HG03342 (cell line): ENCODE results near the gene PMEPA1.
"Not testable (repeated sequence)": the region's sequence is repeated elsewhere in the genome, so short reads cannot be mapped to it uniquely, and the experiment has no call there.

ENCODE experiments used
- ATAC-seq: cut with Tn5 transposase; IDR thresholded peaks from one replicate; pipeline ENCODE4 v1.9.1; 2021; ENCODE audit warnings: mild to moderate bottlenecking, moderate library complexity; ENCODE audit not compliant: unreplicated experiment

PMEPA1 gene

DNA sequence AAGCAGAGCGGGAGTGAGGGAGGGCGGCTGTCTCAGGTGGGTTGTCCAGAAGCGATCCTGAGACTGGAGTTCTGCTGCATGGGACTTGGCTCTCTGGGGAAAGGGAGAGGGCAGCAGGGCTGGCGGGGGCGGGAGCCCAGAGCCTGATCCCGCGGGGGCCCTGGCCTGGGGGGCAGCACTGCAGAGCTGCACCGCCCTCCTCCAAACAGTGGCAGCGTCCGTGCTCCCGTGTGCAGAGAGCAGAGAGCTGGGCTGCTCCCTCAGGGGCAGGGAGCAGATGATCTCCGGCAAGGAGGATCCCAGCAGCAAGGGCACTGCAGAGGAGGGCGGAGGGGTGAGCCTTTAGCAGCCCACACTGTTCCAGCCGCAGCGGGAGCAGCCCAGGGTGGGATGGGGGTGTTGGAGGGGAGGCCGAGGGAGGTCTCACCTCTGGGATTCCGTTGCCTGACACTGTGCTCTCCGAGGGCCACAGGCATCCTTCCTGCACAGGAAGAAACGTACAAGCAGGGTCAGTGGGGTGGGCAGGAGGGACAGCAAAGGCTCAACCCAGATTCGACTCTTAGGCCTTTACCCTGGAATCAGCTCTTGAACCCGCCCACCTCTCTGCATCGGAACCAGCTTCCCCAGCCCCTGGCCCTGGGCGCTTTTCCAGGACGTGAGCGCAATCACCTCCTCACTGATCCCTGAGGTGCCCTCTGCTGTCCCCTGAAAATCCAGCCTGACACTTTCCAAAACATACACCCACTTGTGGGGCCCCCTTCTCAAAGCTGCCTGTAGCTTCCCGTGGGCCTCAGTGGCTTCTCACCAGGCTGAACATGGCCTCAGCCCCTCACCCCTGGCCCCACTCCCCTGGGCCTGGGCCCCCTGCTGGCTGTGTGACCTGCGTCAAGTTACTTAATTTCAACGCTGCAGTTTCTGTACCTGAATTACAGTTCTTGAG, 56.9 kb downstream of the PMEPA1 start:
- no peak for ATAC-seq

DNA sequence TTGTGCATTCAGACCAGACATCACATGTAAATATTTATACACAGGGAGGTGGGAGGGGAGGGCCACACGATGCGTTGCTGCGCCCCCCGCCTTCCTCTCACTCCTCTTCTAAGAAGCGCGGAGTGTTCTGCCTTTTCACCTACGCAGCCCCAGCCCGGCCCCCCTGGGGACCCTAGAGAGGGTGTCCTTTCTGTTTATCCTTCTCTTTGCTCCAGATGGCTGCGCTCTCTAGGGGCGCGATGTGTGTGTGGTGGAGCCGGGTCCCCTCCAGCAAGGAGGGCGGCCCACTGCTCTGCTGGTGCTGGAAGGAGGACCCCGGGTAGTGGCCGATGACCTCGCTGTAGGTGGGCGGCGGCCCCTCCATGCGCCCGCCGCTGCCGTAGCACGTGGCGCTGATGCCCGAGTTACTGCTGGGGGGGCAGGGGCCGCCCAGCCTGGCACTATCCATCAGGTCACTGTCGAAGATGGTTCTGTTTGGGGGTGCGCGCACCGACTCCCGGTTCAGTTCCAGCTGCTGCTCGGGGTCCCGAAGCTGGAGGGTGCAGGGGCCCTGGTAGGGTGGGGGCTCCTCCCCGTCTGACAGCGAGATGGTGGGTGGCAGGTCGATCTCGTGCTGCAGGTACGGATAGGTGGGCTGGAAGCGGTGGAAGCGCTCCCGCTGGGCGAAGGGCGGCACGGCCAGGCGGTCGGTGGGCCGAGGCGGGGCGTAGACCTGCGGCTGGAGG, 57.8 kb downstream of the PMEPA1 start:
- ATAC-seq, result no peak

DNA sequence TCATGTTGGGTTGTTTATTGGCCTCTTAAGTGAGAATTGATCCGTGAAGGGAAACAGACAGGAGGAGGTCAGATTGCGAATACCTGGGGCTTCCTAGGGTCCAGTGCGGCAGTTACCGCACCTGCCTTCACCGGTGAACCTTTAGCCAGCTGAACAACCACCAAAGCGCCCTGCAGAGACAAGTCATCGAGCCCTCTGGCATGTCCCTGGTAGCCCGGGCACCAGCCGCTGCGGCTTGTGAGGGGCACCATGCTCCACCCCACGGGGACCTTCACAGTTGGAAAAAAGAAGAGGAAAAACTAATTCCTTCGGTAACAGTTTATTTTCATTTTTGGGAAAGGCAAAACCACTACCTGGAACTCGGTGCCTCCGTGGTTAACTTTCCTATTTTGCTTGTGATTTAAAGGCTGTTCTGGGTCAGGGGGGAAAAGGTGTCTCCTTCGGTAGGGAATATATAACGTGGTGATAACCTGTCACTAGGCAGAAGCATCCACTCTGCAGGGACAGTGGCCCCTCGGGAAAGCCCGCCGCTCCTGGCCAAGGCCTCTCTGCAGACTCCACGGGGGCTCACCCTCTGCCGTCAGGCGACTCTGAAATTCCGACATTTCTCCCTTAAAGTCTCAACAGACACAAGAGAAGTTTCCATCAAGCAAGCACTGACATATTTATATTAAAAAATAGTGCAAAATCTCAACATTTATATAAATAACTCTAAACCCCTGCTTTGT, 58.9 kb downstream of the PMEPA1 start:
- ATAC-seq, result no peak

DNA sequence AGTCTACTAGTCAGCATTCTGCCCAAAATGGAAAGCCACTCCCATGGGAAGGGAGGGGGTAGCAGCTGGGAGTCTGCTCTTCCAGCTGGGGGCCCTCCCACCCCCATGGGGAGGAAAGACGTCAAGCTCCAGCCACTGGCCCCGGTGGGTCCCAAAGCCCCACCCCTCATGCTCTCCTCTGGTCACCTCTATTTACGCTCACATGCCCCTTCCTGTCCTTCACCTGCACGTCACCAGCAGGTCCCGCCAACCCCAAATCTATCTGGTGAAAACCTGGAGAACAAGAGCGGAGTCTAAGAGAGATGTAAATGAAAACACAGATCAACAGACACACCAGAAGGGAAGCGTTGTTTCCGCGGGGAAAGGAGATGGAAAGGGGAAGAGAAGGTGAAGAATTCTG, 59.5 kb downstream of the PMEPA1 start:
- ATAC-seq, result no peak

DNA sequence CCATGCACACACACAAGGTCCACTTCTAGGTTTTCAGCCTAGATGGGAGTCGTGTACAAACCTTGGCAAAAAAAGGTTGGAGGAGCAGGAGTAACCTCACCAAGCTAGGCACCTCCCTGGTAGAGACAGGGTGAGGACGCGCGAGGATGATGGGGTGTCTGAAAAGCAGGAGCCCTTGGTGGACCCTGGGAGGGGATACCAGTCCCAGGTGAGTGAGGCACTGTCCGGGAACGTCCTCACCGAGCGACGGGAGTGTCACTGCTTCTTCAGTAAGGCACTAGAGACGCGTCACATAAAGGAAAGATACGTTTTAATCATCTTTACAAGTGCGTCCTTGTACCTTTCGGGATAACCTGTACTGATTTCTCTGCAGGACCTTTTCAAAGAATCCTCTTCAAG, 60.2 kb downstream of the PMEPA1 start:
- ATAC-seq, result no peak

DNA sequence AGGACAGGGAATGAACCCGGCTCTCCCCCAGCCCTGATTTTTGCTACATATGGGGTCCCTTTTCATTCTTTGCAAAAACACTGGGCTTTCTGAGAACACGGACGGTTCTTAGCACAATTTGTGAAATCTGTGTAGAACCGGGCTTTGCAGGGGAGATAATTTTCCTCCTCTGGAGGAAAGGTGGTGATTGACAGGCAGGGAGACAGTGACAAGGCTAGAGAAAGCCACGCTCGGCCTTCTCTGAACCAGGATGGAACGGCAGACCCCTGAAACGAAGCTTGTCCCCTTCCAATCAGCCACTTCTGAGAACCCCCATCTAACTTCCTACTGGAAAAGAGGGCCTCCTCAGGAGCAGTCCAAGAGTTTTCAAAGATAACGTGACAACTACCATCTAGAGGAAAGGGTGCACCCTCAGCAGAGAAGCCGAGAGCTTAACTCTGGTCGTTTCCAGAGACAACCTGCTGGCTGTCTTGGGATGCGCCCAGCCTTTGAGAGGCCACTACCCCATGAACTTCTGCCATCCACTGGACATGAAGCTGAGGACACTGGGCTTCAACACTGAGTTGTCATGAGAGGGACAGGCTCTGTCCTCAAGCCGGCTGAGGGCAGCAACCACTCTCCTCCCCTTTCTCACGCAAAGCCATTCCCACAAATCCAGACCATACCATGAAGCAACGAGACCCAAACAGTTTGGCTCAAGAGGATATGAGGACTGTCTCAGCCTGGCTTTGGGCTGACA, 60.8 kb downstream of the PMEPA1 start:
- ATAC-seq, result no peak

DNA sequence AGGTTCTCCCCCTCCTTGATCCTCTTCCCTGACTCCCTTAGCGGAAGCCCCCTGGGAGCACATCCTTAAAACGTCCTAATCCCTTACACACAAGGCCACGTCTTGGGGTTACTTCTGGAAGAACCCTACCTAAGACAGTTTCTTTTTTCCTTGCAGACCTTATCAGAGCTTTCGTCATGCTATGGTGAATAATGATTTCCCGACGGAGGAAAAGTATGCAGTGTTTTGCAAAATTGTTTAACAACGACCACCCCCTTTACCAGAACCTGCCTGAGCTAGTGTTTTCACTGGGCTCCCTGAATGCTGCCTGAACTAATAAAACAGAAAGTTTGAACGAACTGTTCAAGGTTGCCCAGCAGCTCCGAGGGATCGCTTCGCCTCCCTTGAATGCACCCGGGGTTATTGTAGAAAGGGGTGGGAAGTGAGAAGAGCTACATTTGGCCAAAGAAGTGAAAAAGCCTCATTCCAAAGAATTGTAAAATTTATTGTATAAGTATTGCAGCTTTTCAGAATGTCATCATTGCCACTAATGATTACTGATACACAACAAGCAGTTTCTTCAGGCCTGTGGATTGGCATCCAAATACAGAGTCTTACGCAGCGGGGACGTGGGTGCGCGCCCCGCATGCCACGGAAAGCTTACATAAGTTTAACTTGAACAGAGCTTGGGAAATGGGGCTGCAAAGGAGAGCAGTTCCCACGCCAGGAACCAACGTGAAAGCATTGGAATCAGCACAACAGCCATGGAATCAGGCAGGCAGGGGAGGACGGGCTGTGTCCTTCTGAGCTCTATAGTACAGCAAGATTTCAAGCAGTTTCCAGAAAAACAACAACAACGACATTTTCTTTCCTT, 61.7 kb downstream of the PMEPA1 start:
- ATAC-seq, result no peak

DNA sequence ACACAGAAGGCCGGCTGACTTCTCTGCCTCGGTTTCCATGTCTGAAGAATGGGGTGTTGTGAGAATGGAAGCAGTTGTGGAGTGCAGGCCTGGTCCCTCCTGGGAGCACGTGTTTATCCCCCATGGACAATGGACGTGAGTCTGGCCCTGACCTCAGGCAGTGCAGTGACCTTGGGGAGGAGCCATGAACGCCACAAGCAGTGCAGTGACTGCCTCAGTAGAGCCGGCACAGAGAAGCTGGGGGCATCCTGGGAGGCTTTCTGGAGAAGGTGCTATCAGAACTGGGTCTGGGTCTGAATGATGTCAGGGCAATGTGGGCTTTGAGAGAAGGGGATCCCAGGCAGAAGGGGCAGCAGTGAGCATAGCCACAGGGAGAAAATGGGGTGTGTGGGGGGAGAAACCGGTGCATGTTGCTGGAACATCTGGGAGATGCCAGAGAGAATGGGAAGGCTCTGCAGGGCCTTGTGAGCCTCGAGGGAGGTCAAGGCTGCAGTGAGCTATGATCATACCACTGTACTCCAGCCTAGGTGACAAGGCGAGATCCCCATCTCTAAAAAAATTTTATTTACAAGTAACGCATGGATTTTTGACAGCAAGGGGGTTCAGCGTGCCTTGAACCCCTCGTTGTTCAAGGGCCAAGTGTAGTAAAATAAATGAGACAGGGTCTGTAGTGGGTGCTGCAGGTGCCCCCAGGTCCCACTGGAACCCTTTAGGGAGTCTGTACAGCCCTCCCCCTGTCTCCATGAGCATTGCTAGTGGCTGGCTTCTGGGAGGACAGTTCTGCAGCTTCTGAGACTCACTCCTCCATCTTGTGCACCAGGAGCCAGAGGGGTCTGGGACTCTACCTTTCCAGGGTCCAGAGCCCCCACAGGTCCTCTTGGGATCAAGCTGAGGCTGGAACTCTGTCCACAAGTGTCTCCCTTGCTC, 62.5 kb downstream of the PMEPA1 start:
- no peak for ATAC-seq

DNA sequence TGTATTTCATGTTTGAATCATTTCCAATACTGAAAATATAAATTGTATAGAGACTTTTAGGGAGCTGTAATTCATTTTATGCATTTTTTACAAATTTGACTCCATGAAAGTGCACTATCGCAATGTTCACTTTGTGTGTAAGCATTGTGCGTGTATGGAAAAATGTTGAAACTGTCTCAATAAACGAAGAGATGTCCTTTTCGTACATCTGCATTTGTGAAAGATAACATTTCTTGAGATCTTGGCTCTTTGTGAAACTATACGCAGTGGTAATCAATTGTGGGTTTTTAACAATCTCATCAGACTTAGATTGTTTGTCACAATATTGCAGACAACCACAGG, 70.9 kb downstream of the PMEPA1 start:
- no peak for ATAC-seq

DNA sequence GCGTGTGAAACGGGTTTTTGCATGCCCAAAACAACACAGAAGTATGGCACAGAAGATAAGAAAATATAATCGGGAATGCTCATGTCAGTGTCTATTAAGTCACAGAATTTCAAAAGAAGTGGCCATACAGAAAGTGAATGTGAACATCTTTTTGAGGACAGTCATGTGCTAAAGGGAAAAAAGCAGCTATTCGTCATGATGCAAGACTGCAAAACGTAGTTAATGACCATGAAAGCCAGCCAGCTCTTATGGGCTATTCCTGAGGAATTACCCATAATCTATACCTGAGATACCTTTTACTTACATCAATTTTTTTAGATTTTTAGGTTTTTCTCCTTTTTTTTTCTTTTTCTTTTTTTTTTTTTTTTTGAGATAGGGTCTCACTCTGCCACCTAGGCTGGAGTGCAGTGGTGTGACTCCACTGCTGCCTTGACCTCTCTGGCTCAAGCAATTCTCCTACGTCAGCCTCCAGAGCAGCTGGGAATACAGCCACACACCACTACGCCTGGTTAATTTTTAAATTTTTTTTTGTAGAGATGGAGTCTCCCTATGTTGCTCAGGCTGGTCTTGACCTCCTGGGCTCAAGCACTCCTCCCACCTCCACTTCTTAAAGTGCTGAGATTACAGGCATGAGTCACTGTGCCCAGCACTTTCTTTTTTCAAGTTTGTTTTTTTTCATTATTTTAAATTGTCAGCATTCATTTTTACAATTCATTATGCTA, 71.5 kb downstream of the PMEPA1 start:
- ATAC-seq, result no peak

DNA sequence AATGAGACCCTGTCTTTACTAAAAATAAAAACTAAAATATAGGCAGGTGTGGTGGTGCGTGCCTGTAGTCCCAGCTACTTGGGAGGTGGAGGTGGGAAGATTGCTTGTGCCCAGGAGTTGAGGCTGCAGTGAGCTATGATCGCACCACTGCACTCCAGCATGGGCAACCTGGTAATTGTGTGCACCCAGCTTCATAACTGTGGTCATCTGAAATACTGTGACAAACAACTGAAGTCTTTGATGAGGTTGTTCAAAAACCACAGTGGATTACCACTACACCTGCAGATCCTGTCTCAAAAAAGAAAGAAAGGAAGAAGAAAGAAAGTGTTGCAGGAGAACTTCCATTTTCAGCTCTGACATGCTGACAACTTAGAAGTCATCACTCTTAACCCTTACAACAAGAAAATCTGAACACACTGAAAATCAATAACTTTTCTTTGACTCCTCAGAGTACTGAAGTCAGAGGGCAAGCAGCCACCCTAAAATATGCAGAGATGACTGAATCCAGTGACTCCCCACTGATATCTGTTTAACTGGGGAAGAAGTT, 75.8 kb downstream of the PMEPA1 start:
- no peak for ATAC-seq

DNA sequence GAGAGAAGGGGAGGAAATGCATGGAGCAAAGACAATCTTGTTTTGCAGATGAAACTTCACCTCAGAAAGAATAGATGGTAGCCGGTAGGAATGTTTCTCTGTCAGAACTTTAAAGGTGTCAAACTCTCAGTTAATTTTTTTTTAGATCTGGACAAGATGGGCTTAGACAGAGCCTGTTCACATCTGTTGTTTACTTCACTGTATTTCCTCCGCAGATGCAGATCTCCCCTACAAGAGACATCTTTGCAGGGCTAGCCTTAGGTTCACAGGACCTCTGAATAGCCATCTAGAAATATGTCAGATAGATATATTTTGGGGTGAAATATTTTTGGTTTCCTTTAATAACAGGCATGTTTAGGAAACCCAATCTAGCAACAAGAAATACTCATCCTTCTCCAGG, 77.5 kb downstream of the PMEPA1 start:
- no peak for ATAC-seq

DNA sequence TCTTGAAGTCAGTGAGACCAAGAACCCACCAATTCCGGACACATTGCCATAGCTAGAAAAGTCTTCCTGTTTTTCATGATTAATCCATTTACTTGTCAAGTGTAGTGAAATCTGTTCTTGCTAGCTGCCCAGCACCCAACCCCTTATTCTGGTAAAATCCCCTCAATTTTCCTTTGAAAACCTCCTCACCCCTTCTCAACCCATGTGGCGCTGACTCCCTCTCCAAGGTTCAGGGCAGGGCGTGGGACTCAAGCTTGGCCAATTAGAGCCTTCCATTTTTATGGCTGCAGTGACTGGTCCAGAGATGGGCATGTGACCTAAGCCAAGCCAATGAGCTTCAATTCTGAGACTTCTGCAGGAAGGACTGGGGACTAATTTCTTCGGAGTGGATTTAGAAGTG, 79.8 kb downstream of the PMEPA1 start:
- ATAC-seq, result no peak

DNA sequence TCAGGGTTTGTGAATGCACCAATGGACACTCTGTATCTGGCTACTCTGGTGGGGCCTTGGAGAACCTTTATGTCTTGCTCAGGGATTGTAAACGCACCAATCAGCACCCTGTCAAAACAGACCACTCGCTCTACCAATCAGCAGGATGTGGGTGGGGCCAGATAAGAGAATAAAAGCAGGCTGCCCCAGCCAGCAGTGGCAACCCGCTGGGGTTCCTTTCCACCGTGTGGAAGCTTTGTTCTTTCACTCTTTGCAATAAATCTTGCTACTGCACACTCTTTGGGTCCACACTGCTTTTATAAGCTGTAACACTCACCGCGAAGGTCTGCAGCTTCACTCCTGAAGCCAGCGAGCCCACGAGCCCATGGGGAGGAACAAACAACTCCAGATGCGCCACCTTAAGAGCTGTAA, 80.3 kb downstream of the PMEPA1 start:
- not testable (repeated sequence) for ATAC-seq

DNA sequence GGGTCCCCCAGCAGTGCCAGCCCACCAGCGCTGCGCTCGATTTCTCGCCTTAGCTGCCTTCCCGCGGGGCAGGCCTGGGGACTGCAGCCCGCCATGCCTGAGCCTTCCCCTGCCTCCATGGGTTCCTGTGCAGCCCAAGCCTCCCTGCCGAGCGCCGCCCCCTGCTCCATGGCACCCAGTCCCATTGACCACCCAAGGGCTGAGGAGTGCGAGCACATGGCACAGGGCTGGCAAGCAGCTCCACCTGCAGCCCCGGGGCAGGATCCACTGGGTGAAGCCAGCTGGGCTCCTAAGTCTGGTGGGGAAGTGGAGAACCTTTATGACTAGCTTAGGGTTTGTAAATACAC, 80.9 kb downstream of the PMEPA1 start:
- ATAC-seq, result not testable (repeated sequence)

DNA sequence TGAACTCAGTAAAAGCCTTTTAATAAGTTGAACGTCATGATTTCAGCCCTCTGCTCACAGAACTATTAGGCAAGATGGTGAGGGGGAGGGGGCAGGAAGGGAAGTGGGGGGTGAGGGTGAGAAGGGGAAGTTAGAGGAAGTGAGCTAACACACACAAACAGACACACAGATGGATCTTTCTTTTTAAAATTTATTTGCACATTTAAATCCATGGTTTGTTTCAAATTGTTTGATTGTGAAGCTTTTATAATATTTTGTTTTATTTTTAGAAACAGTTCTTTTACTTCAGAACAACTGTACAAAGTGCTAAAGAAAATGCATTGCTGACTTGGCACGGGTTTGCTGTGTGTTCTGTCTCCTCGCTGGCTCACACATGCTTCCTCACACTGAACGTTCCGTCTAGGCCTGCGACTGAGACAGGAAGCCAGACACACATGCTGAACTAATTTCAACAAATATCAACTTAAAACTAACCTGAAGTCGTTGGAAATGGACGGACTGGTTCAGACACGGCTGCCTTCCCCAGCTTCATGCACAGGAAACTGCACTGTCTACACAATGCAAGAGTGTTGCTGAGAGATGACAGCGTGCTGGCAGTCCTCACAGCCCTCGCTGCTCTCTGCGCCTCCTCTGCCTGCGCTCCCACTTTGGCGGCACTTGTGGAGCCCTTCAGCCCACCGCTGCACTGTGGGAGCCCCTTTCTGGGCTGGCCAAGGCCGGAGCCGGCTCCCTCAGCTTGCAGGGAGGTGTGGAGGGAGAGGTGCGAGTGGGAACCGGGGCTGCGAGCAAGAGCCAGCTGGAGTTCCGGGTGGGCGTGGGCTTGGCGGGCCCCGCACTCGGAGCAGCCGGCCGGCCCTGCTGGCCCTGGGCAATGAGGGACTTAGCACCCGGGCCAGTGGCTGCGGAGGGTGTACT, 81.5 kb downstream of the PMEPA1 start:
- ATAC-seq, result no peak

DNA sequence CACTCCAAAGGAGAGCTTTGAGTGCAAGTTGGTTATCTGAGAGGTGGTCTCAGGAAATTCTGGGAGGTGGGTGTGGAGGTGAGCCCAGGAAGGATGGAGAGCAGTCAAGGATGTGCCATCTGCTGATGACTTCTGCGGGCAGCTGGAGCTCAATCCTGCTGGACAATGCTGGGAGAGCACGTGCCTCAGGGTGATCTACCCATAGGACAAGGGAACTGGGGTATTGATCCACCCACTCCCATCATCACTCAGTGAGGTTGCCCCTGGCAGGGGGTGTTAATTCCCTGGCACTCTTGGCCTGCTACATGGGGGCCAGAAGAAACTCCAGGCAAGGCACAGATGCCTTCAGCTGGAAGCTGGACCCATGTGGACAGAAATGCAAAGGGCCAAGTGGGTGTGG, 82.5 kb downstream of the PMEPA1 start:
- ATAC-seq, result no peak
